Measurements from ENCODE around the gene SMURF1.

Gene SMURF1

DNA sequence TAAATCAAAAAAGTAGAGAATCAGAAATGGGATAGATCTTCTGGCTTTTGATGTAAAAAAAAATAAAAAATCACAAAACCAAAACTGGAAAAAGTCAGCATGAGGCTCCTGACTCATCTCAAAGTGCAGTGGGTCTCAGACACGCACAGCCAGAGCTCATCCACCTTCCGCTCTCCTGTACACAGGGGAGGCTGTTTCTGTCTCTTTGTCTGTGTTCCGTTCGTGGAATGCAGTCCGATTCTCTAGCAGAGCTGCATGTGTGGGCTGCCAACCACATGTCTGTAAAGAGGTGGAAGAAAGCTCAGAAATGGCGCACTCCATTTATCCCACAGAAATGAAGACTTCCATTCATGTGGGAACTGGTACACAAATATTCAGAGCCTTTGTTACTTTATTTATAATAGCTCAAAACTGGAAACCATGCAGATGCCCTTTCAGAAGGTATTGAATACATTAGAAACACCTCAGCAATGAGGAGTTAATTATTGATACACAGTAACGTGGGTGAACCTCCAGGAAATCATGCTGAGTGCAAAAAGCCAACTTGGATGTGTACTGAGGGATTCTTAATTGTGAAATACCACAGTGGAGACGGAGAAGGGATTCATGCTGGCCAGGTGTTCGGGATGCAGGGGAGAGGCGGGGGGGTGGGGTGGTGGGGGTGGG, 142.3 kb downstream of the SMURF1 start:
- DNase-seq = no peak

DNA sequence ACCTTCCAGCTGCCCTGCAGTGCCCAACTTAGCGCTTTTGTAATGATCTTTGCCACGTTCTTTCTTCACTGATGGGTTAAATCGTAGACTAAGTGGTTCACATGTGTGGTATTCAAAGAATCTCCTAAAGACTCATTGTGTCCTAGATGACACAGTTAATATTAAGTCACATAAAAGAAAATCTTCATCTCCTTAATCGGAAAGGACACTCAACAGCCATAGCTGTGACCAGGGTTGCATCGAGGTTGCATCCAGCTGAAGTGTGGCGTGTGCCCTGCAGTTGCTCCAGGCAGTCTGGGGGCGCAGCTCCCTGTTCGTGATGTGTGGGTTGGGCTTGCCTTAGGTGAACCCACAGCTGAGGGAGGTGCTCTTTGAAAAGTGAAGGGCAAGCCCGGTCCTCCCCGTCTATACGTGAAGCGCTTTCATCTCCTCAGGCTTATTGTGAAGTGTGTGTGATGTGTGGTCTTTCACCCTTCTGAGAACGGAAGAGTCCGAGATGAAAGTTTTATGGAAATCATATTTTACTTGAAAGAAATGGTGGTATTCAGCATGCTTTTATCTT, 142.9 kb downstream of the SMURF1 start:
- DNase-seq = no peak

DNA sequence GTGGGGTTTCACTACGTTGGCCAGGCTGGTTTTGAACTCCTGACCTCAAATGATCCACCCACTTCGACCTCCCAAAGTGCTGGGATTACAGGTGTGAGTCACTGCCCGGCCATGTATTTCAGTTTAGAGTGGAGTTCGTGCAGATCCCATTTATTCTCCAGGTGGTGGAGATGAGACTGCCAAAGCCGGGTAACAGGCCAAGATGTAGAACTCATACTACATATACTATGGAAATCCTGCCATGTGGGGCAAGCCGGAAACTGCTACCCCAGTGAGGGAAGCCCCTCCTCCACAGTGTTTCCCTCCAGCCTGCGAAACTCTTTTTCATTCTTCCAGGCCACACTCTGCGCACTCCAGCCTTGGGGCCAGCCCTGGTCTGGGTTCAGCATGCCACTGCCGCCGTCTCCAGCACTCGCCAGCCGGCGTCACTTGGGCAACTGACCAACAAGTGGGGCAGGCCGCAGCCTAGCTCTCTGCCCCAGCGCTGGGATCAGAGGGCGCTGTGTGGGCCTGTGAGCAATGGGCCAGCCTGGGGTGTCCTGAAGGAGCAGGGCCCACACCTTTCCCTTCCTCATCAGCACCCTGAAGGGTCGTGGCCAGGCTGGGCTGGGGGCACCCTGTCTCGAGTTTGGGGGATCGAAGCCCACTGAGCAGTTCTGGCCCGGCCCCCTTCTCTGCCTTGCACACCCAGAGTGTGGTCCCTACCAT, 143.6 kb downstream of the SMURF1 start:
- DNase-seq = no peak

- no peak for DNase-seq
Measured at GRCh38 chr7:98998821-98999725, 144.8 kb downstream of the SMURF1 start.

DNA sequence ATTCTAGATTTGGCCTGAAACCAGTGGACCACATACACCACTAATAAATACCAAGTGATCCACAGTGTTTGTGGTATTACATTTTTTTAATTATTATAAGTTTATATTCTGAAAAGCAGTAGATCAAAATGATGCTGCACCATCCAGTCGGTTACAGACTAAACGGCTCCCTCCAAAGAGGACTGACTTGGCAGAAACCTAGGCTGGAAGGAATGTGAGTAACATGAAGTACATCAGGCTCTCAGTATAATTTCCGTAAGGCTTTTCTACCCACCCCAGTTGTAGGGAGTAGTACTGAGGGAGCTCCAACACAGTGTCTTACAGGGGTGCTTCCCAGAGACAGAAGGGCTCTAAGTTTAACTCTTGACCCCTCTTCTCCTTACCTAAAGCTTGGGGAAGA, 146.1 kb downstream of the SMURF1 start:
- no peak for DNase-seq

GRCh38 chr7:98996150-98996552, 147.8 kb downstream of the SMURF1 start:
- no peak for DNase-seq

GRCh38 chr7:98995523-98996149, 148.3 kb downstream of the SMURF1 start:
- no peak for DNase-seq

GRCh38 chr7:98995111-98995510, 148.8 kb downstream of the SMURF1 start:
- DNase-seq = no peak

GRCh38 chr7:98994046-98994944, 149.6 kb downstream of the SMURF1 start:
- no peak for DNase-seq

GRCh38 chr7:98993024-98993897, 150.6 kb downstream of the SMURF1 start:
- DNase-seq = no peak

DNA sequence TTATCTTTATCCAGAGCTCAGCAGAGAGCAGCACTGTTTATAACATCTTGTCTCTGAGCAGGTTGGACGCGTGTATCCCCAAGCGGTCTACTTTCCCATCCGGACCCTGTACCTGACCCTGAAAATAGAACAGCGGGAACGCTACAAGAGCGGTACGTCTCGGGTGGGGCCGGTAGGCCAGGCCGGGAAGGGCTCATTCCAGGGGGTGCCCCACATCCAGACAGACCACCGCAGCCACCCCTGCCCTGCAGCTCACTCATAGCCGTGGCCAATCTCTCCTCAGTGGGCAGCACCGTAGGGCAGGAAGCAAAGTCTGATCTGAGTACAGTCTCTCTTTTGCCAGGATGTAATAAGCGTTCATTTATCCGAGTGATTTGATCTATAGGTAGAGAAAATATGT, 151.8 kb downstream of the SMURF1 start:
- no peak for DNase-seq

DNA sequence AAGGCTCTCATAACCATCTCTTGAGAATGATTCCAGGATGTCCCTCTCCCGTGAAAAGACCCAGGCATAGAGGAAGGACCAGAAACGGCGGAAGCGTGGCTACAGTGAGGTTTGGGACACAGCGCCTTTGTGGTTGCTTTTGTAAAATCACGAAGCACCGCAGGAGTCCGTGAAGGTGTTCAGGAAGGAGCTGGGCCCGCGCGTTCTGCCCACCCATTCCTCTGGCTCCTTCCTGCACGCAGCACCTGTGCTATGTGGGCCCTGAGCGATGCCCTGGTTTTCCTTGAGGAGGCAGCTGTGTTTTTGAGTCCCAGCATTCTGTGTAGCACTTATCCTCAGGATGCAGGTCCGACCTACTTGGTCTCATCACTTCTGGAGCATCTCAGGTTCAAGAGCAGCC, 152.8 kb downstream of the SMURF1 start:
- no peak for DNase-seq

DNA sequence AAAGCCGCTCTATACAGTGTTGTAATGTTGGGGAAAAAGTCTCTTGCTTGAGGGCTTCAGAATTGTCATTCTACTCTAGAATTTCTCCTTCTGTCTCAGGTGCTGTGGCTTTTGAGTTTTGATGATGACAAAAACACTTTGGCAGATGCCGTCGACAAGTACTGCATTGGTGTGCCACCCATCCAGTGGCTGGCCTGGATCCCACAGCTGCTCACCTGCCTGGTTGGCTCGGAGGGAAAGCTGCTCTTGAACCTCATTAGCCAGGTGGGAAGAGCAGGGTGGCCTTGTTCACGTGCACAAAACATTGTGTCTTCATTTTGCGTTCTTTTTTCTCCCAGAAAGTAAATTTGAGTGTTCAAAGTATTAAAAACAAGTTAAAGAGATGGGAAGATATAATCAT, 153.6 kb downstream of the SMURF1 start:
- DNase-seq = no peak

DNA sequence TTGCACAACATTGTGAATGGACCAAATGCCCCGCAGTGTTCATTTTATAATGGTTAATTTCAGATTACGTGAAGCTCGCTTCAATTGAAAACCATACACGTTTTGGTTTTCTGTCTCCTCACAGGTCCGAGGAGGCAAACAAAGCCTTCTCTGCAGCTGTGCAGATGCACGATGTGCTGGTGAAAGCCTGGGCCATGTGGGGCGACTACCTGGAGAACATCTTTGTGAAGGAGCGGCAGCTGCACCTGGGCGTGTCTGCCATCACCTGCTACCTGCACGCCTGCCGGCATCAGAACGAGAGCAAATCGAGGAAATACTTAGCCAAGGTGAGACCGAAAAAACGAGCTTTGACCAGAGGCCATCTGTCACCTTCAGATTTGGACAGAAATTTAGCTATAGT, 155.3 kb downstream of the SMURF1 start:
- DNase-seq = no peak

DNA sequence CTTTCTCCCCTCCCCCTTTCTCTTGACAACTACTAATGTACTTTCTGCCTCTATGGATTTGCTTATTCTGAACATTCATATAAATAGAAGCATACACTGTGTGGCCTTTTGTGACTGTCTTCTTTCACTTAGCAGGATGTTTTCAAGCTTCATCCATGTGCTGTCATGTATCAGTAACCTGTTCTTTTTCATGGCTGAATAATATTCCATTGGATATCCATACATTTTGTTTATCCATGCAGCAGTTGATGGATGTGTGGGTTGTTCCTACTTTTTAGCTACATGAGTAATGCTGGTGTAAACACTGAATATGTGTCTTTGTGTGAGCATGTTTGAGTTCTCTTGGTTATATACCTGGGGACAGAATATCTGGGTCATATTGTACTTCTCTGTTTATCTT, 158.0 kb downstream of the SMURF1 start:
- no peak for DNase-seq

GRCh38 chr7:98985406-98985805, 158.5 kb downstream of the SMURF1 start:
- DNase-seq = no peak

- DNase-seq = no peak
Measured at GRCh38 chr7:98984126-98984525, 159.8 kb downstream of the SMURF1 start.

GRCh38 chr7:98982686-98983085, 161.2 kb downstream of the SMURF1 start:
- no peak for DNase-seq

GRCh38 chr7:98981701-98982100, 162.2 kb downstream of the SMURF1 start:
- no peak for DNase-seq

- DNase-seq = no peak
Measured at GRCh38 chr7:98978672-98979071, 165.2 kb downstream of the SMURF1 start.

Measured in NCI-H446 treated with DMSO at 0.1 percent for 48 hours (cell line).